ENCODE results near the gene CD209.

DNA sequence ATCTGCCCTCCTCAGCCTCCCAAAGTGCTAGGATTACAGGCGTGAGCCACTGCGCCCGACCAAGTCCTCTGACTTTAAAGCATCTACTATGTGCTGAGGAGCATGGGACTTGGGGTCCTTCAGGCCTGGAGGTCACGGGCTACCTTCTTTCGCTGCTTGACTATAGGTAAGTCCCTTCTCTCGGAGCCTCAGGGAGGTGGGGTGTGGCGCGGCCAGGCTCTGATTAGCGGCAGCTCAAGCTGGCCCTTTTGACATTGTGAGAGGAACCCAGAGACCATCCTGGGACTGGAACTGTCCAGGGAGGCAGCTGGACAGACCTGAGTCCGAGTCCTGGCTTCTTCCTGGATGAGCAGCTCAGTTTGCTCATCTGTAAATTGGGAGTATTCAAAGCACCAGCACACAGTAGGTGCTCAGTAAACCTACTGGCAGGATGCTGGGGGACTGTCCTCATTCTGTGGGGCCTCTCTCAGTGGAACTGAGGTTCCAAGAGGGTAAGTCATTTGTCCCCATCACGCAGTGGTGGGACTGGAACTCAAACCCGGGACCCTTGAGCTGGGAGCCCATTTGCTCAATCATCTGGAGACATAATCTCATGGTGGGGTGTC, 46.2 kb downstream of the CD209 start:
- TF ChIP-seq, protein P1, sequence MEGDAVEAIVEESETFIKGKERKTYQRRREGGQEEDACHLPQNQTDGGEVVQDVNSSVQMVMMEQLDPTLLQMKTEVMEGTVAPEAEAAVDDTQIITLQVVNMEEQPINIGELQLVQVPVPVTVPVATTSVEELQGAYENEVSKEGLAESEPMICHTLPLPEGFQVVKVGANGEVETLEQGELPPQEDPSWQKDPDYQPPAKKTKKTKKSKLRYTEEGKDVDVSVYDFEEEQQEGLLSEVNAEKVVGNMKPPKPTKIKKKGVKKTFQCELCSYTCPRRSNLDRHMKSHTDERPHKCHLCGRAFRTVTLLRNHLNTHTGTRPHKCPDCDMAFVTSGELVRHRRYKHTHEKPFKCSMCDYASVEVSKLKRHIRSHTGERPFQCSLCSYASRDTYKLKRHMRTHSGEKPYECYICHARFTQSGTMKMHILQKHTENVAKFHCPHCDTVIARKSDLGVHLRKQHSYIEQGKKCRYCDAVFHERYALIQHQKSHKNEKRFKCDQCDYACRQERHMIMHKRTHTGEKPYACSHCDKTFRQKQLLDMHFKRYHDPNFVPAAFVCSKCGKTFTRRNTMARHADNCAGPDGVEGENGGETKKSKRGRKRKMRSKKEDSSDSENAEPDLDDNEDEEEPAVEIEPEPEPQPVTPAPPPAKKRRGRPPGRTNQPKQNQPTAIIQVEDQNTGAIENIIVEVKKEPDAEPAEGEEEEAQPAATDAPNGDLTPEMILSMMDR (IDR thresholded peaks at IDR 0.05) = no peak
- TF ChIP-seq POLR2AphosphoS5 (IDR thresholded peaks at IDR 0.05; ENCODE audit: low read depth, low read length) = no peak

Measured in Panc1 (cell line).